Right atrium auricular region (tissue), 2 donors: ENCODE data around the gene SKI. TPM values are rescaled to one million over a fixed set of nuclear protein-coding genes. Genes with fewer than 3 reads are reported as not detected.

ENCODE experiments used
- DNase-seq: peaks from one replicate; pipeline ENCODE4 v3.0.0-alpha.2; 2019; ENCODE audit warnings: low spot score
- H3K27ac ChIP-seq, 2 donors: fragments of 200-600 bp; sonication (generic); 1 replicate in 1 of 2; 2 replicates in 1 of 2; pipeline ENCODE4 v1.5.1; 2016 to 2019
- H3K27me3 ChIP-seq, 2 donors: fragments of 200-600 bp; sonication (generic); one replicate each; pipeline versions ENCODE4 v1.5.1 to v1.6.0; 2017 to 2019
- H3K36me3 ChIP-seq: fragments of 200-600 bp; sonication (generic); one replicate; pipeline ENCODE4 v1.5.1; 2016
- H3K4me1 ChIP-seq, 2 donors: fragments of 200-600 bp; sonication (generic); one replicate each; pipeline versions ENCODE4 v1.5.1 to v1.6.0; 2017 to 2019
- H3K4me3 ChIP-seq, 2 donors: fragments of 200-600 bp; sonication (generic); 1 replicate in 1 of 2; 2 replicates in 1 of 2; pipeline ENCODE4 v1.5.1; 2017 to 2019; ENCODE audit warnings: mild to moderate bottlenecking in 1 of 2, moderate library complexity in 1 of 2
- H3K9me3 ChIP-seq, 2 donors: fragments of 200-600 bp; sonication (generic); one replicate each; pipeline ENCODE4 v1.5.1; 2019
- CTCF ChIP-seq, 2 donors: fragments of 200-600 bp; sonication (generic); IDR thresholded peaks; one replicate each; pipeline ENCODE4 v1.5.1; 2019; ENCODE audit warnings: antibody characterized with exemption in 2 of 2
- total RNA-seq, 2 donors: library from RNA; depleted of rRNA; stranded (reverse); fragments of >200 nt; gene quantifications; one replicate each; pipeline ENCODE4 v1.1.0, GENCODE V29; 2016

SKI gene
- total RNA-seq, 2 donors from 2014 or later: 36.7 to 57.2 TPM

- no peak for DNase-seq
- no peaks in the 10 kb centered on the region for H3K27me3 ChIP-seq
- H3K4me1 ChIP-seq: peaks cover 0 to 98% of the 10 kb centered on the region in 2 donors
- no peak for TF ChIP-seq CTCF (IDR thresholded peaks at IDR 0.05)
- H3K36me3 ChIP-seq: no peaks in the 10 kb centered on the region
- H3K27ac ChIP-seq: no peak overlapping the region
- no peak overlapping the region for H3K4me3 ChIP-seq
- no peaks in the 10 kb centered on the region for H3K9me3 ChIP-seq
Measured at GRCh38 chr1:2288311-2288710, 60.2 kb downstream of the SKI start.

- no peaks in the 10 kb centered on the region for H3K36me3 ChIP-seq
- peak overlapping the region in 1 of 2 donors; percentile 18 for H3K27ac ChIP-seq
- no peak for DNase-seq
- H3K9me3 ChIP-seq: no peaks in the 10 kb centered on the region
- no peaks in the 10 kb centered on the region for H3K27me3 ChIP-seq
- no peak for TF ChIP-seq CTCF (IDR thresholded peaks at IDR 0.05)
- H3K4me3 ChIP-seq: no peak overlapping the region
- H3K4me1 ChIP-seq: peaks cover 0 to 98% of the 10 kb centered on the region in 2 donors
Measured at GRCh38 chr1:2288816-2289536, 60.9 kb downstream of the SKI start.

- no peak for TF ChIP-seq CTCF (IDR thresholded peaks at IDR 0.05)
- no peak for DNase-seq
- peak overlapping the region; percentile 18 to 75 for H3K27ac ChIP-seq
- H3K4me3 ChIP-seq: no peak overlapping the region
- H3K27me3 ChIP-seq: no peaks in the 10 kb centered on the region
- H3K36me3 ChIP-seq: no peaks in the 10 kb centered on the region
- no peaks in the 10 kb centered on the region for H3K9me3 ChIP-seq
- peaks cover 0 to 98% of the 10 kb centered on the region in 2 donors for H3K4me1 ChIP-seq
Measured at GRCh38 chr1:2289607-2290006, 61.5 kb downstream of the SKI start.

- TF ChIP-seq CTCF (IDR thresholded peaks at IDR 0.05): no peak
- H3K27ac ChIP-seq: peak overlapping the region; percentile 69 to 75
- H3K27me3 ChIP-seq: no peaks in the 10 kb centered on the region
- H3K4me3 ChIP-seq: peak overlapping the region in 1 of 2 donors; percentile 37
- no peaks in the 10 kb centered on the region for H3K9me3 ChIP-seq
- no peak for DNase-seq
- no peaks in the 10 kb centered on the region for H3K36me3 ChIP-seq
- peaks cover 0 to 98% of the 10 kb centered on the region in 2 donors for H3K4me1 ChIP-seq
Measured at GRCh38 chr1:2290171-2290578, 62.1 kb downstream of the SKI start.

GRCh38 chr1:2290595-2291510, 62.7 kb downstream of the SKI start:
- Histone ChIP-seq H3K27me3 (no peaks in the 10 kb centered on the region), H3K36me3 (no peaks in the 10 kb centered on the region), H3K4me3 (peak overlapping the region in 1 of 2 donors; percentile 37), H3K9me3 (no peaks in the 10 kb centered on the region), H3K4me1 (peaks cover 0 to 97% of the 10 kb centered on the region in 2 donors), H3K27ac (peak overlapping the region; percentile 69 to 75)
- TF ChIP-seq CTCF (IDR thresholded peaks at IDR 0.05): no peak
- DNase-seq: peak; percentile 93
